HG02588 (cell line): ENCODE results near the gene ANKRD11.

Source experiments
- ATAC-seq: cut with Tn5 transposase; IDR thresholded peaks from one replicate; pipeline ENCODE4 v1.9.1; 2021; ENCODE audit warnings: mild to moderate bottlenecking, moderate library complexity; ENCODE audit not compliant: unreplicated experiment

The ANKRD11 gene

DNA sequence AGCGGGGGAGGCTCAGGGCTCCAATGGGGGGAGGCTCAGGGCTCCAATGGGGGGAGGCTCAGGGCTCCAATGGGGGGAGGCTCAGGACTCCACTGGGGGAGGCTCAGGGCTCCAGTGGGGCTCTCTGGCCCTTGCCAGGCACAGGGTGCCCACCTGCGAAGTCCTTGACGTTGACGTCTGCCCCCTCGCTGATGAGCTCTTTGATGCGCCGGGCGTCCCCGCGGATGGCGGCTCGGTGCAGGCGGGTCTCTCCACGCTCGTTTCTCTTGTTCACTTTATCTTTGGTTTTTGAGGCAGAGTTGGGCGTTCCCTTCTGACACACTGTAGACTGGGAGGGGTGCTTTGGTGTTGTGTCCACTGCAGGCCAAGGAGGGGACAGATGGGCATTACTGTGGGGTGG is 199.9 kb downstream of the ANKRD11 start:
- no peak for ATAC-seq

DNA sequence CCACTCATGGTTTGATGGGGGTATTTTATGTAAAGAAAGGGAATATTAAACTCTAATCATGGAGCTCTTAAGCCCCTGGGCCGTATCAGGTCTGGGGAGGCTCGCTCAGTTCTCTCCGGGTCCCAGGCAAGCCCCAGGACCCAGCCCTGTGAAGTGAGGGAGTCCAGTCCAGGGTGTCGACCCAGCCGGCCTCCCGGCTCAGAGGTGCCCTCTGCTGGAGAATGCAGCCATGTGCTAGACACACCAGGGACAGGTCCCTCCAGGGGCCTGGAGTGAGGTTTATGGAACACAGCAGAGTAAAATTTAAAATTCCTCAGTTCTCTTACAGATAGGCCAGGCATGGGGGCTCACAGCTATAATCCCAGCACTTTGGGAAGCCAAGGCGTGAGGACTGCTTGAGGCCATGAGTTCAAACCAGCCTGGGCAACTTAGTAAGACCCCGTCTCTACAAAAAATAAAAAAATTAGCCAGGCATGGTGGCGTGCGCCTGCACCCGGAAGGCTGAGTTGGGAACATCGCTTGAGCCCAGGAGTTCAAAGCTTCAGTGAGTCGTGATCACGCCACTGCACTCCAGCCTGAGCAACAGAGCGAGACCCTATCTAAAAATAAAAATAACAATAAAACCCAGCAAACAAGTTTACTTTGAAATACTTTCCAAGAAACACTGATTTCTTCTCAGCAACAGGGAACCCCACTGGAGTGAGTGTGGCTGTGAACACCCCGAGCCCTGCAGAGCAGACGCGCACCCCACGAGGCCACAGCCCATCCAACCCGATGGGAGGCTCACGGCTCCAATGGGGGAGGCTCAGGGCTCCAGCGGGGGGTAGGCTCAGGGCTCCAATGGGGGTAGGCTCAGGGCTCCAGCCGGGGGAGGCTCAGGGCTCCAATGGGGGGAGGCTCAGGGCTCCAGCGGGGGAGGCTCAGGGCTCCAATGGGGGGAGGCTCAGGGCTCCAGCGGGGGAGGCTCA is 200.6 kb downstream of the ANKRD11 start:
- ATAC-seq: no peak

DNA sequence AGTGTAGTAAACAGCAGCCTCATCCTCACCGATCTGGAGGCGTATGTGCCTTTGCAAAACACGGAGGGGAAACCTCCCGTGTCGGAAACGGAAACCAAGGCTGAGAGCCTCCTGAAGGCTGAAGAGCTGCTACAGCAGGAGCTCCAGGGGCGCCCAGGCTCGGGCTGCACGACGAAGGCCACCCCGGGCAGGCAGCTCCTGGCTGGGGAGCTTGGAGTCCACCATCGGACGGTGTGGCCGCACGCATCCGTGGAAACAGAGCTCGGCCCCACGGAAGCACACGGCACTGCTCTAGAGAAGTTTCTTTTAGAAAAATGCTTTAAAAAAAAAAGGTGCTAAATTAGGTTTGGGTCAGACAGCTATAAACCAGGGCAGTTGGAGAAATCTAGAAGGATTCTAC is 201.4 kb downstream of the ANKRD11 start:
- no peak for ATAC-seq

DNA sequence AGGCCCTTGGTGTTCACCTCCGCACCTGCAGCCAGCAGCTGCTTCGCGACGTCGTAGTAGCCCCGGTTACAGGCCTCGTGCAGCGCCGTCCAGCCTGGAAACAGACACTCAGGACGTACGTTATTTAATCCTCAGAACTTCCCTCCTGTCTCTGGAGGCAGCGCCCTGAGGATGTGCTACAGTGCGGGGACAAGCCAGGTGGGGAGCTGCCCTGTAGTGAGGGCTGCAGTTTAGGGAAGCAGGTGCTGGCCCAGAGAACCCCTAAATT is 201.8 kb downstream of the ANKRD11 start:
- ATAC-seq: no peak

DNA sequence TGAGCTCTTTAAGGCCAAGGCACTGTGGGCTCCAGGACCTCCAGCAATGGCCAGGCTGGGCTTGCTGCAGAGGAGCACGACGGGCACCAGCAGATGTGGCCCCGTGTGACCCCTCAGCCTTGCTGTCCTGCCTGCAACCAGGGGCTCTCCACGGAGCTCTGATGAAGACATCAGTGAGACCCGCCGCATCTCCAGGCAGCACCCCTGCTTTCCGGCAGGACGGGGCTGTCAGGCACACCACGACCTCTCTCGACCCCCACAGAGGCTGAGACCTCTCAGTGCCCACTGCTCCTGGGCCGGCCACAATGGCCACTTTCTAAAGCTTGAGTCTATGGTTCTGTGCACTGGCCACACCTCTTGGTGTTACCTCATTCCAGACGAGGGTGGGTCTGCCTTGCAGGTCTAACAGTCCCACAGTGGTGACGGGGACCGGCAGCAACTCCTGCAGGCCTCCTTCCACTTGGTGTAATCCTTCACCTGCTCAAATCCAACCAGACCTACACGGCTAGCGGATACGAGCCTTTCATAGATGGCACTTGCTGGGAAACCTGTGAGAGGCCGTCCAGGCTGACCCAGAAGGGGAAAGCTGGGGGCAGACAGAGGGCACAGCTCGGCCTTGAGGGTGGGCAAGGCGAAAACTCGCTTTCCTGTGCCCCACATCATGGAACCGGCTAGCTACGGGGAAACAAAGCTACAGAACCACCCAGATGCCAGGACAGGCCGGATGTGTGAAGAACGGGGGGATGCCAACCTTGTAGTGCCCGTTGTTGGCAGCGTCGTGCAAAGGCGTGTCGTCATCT is 202.4 kb downstream of the ANKRD11 start:
- ATAC-seq: no peak

DNA sequence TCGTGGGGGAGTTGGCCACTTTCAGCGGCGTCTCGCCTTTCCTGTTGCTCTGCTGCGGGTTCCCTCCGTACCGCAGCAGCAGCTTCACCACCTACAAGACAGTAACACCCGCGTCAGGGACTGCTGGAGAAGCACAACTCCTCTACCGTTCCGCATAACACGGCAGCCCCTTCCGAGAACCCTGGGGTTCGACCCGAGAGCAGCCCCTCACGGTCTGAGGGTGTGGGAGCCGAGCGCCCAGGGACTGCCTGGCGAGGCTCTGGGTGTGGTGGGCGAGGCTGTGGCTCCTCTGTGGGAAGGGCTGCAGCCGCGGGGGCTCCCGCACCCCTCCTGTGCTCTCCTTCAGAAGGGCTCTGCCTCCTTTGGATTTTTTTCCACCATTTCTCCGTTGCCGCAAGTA is 204.3 kb downstream of the ANKRD11 start:
- ATAC-seq: no peak

DNA sequence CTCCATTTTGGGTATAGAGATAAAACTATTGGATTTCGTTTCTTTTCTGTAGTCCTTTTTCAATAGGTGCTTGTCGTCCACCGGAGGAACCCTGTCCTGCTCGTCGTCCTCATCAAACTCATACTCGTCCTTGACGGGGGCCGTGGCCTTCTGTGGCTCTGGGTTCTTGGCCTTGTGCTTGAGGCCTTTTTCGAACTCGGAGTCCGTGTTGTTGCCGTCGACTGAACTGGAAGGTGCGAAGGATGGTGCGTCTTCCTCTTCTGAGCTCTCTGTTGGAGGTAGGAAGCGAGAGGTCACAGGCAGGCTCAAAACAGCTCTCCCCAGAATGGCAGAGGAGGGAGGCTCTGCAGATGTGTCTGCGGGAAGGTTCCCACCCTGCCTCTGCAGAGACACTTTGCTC is 205.0 kb downstream of the ANKRD11 start:
- ATAC-seq: no peak

DNA sequence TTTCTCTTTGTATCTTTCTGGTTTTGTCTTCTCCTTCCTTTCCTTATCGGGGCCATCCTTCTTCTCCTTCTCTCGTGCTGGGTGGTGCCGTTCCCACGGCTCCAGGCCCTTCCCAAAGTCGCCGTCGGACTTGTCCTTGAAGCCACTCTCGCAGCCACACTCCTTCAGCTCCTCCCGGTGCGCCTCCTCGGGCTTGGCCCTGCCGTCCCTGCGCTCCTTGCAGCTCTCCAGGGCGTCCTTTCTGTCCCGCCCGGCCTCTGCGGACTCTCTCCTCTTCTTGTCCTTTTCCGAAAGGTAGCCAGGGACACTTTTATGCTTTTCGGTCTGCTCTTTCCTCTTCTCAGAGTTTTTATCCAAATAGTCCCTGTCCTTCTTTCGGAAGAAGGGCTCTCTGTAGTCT is 206.9 kb downstream of the ANKRD11 start:
- ATAC-seq: no peak

DNA sequence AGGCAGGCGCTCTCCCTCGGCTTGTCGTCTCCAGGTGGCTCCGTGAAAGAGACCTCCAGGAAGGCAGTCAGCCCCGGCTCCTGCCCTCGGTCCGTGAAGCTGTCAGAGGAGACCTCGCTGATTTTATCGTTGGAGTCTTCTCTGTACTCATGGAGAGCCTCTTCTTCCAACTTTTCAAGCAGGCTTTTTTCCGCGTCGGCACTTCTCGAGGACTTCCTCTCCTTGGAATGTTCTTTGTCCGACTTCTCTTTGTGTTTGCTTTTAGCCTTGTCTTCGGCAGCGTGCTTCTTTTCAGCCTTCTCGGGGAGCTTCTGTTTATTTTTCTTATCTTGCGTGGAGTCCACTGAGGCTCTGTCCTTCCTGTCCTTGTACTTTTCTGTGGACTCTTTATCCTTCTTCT is 207.8 kb downstream of the ANKRD11 start:
- no peak for ATAC-seq

DNA sequence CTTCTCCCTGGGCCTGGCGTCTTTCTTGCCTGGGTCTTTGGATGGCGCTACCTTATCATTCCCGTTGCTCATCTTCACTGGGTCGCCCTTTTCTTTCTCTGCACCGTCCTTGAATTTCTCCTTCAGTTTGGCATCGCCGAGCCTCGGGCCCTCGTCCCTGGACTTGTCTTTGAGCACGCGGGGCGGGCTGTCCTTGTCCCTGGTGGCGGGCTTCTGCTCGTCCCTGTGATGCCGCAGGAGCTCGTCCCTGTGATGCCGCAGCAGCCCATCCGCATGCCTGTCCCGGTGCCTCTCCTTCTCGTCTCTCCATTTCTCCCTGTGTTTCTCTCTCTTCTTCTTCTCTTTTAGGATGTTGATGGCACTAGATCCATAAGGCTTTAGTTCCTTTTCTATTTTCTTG is 208.5 kb downstream of the ANKRD11 start:
- ATAC-seq: no peak

DNA sequence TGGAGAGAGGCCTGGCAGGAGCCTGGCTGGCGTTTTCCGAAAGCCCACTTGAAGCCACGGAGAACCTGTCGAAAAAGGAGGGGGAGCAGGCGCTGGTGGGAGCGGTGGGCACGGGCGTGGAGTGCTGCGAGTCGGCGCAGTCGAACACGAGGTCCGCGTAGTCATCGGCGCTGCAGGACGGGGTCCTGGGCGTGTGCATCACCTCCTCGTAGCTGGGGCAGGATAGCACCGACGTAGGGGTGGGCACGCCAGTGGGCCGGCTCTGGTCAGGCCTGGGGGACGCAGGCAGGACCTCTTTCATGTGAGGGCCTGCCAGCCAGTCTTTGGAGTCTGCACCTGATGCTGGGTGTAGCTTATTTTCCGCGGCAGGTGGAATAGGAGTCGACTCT is 209.2 kb downstream of the ANKRD11 start:
- ATAC-seq: no peak

DNA sequence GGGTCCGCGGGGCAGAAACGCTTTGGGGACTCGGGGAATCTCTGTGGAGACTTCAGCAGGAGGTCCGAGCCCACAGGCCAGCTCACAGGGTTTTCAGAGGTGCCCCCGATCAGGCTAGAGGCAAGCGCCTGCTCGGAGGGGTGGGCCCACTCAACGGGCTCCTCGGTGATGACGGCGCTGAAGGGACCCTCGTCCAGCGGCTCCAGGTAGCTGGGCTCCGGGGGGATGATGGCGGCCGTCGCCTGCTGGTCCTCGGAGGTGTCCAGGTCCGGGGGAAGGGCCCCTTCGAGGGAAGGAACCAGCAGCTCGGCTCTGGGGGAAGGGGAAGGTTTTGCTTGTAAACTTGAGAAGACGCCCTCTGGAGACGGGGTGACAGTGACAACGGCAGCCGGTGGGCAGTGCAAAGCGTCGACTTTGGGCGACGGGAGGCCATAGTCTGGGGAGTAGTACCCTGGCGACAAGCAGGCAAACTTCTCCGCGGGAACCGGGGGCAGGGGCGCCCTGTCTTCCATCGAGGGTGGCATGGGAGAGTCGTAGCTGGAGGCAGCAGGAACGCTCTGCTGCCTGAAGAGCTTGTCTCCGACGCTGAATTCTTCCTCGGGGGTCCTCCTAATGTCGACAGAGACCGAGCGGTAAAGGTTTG is 209.7 kb downstream of the ANKRD11 start:
- no peak for ATAC-seq

DNA sequence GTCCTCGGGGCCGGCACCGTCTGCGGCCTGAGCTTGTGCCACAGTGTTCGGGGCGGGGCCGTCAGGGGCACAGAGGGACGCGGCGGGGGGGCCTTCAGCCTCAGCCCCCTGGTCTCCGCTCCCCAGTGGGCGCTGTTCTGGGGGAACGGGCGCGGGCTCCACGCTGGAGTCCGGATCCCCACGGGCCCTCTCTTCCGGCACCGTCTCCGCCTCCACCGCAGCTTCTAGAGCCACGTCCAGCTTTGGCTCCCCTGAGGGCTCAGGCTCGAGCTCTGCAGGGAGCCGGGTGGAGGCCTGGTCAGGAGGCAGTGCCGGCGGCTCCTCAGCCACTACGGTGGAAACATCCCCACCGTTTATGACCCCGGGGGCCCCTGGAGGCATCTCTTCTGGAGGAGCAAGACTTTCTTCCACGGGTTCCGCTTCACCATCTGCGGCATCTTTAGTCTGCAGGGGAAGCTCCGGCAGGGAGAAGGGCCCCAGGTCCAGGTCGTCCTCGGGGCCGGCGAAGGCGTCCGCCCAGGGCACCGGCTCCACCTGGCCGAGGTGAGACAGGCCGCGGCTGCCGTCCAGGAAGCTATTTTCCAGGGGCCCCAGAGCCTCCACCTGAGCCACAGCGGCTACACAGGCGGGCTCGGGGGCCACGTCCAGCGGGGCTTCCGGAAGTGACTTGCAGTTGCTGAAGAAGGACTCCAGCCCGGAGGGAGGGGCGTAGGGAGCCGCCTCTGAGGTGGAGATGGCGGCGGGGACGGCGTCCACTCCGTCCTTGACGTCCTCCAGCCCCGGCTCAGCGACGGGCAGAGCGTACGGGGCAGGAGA is 210.5 kb downstream of the ANKRD11 start:
- ATAC-seq: no peak

DNA sequence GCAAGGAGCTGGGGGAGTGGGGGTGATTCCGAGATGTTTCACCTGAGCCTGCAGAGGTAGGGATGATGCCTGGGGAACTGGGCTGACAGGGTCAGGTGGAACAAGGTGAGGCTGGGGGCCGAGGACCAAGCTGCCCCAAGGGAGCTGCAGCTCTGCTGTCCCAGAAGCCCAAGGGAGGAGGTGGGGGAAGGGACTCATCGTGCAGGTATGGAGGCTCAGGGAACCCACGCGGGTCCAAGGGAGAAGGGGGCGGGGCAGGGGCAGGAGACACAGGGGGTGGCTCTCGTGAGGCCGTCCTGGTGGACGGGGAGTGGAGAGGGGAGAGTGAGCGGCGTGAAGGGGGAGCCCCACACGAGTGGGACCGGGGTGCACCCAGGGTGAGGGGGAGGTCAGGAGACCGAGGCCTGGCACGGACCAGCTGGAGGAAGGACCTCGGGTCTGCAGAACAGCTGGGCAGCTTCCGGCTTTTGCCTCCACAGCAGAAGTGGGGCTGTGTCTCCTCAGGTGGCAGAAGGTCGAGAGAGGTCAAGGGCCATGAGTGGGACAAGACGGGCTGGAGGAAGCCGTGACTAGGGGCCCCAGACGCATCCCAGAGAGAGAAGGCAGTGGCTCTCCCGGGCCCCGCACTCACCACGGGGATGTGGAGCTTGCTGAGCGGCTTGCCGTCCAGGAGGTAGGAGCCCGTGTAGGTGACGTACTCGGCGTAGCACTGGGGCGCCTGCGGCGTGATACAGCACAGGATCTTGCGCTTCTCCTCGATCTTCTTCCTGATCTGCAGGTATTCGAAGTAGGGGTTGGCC is 211.7 kb downstream of the ANKRD11 start:
- no peak for ATAC-seq

DNA sequence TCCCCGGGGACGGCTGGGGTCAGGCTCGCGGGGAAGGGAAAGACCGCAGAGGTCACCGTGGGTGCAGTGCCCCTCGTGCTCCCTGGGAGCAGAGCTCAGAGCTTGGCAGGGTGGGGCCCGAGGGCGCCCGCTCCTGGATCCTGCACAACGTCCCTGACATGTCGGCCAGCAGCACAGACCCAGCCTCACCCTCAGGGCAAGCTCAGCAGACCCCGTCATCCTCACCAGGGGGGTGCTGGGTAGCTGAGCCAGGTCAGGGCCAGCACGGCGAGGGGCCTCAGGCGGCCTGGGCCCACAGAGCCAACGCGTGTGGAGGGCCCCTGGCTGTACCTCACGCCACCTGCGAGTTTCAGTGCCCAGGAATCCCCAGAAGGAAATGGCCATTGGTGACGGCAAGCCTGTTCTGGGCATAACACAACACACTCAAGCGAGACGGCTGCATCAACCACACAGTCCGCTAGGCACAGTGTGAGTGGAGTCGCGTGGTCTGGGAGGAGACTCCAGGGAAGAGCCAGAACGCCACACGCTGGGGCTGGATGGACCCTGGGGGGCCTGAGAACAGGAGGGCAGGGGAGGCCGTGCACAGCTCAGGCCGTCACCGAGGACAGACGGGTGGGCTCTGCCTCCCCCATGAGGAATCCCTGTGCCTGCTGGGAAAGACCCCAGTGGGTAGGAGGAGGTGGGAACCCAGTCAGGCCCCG is 212.6 kb downstream of the ANKRD11 start:
- ATAC-seq: no peak

DNA sequence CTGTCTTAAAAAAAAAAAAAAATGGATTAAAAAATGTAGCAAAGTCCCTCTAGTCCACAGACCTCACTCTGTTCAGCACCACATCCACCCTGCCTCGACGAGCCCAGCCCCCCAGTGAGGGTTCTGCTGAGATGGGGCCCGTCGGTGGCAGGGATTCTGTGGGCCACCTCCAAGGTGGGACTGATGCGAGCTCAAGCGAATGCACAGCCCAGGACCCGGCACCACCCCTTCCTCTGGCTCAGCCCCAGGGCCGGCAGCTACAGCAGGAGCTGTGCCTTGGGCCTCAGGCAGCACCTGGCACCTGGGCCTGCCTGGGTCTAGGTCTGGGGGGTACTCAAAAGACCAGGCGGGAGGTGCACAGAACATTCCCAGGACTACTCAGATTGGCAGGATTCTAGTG is 213.3 kb downstream of the ANKRD11 start:
- no peak for ATAC-seq

DNA sequence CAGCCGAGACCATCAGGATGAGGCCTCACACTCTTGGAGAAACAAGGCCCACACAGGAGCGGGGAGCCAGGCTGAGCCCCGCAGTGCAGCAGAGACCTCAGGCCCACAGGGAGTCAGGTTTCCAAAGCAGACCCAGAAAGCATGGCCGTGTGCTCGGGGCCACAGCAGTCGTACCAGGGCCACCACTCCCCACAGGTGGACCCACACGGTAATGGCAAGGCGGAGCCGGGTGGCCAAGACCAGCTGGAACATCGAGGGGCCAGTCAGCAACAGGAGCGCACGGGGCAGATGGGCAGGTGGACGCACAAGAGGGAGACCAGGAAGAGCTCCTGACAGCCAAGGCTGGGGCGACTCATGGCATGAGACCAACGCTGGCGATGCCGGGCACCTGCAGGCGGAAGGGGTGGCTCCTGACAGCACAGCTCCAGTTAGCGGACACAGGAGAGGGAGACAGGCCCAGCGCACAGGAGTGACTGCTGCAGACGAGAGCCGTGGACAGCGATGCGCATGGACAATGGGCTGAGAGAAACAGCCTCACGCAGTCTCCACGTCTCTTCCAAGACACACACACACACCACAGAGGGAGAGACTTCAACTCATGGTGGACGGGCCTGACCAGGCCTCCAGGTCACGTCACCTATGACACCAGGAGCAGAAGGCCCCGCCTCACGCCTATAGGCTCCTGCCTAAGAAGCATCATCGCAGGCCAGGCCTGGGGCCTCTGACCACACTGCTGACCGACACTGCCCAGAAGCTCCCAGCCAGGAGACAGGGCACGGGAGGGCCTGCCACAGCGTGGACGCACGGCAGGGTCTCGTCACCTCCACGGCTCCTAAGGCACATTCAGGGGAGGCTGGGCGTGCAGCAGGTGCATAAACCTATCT is 214.3 kb downstream of the ANKRD11 start:
- no peak for ATAC-seq

DNA sequence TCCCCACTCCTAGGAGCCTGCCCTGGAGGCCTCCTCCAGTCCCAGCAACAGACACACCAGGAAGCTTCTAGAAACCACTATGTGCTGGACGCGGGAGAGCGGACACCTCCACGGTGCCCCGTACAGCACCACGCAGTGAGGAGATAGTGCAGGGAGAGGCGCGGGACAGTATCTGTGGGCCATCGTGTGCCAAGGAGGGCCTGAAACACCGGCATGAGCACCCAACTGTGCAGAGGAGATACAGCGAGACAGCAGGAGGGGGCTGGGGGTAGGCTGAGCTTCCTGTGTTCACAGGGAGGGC is 215.1 kb downstream of the ANKRD11 start:
- ATAC-seq: no peak
